Muscle layer of colon (tissue), 2 donors: ENCODE data around the gene DIP2C.

Source experiments
- H3K27ac ChIP-seq: one replicate; pipeline ENCODE4 v1.7.0; 2013; ENCODE audit warnings: low read depth, mild to moderate bottlenecking, low read length, moderate library complexity
- H3K27me3 ChIP-seq, 2 donors: one replicate each; pipeline ENCODE4 v1.7.0; 2013; ENCODE audit warnings: low read length in 2 of 2, mild to moderate bottlenecking in 2 of 2; ENCODE audit not compliant: insufficient read depth in 2 of 2, control insufficient read depth in 1 of 2
- H3K36me3 ChIP-seq: one replicate; pipeline ENCODE4 v1.7.0; 2013; ENCODE audit warnings: mild to moderate bottlenecking, low read length; ENCODE audit not compliant: insufficient read depth
- H3K4me1 ChIP-seq: one replicate; pipeline ENCODE4 v1.7.0; 2013; ENCODE audit warnings: mild to moderate bottlenecking, low read length; ENCODE audit not compliant: insufficient read depth
- H3K4me3 ChIP-seq, 2 donors: one replicate each; pipeline ENCODE4 v1.7.0; 2013; ENCODE audit warnings: low read length in 2 of 2, low read depth in 1 of 2, mild to moderate bottlenecking in 1 of 2, moderate library complexity in 1 of 2
- H3K9ac ChIP-seq: one replicate; pipeline ENCODE4 v1.7.0; 2013; ENCODE audit warnings: low read length
- H3K9me3 ChIP-seq: one replicate; pipeline ENCODE4 v1.7.0; 2013; ENCODE audit warnings: mild to moderate bottlenecking, low read length
- donor health status: abdominal sarcoma.
- donor health status: Adenocarcinoma of cecum.

DIP2C gene

DNA sequence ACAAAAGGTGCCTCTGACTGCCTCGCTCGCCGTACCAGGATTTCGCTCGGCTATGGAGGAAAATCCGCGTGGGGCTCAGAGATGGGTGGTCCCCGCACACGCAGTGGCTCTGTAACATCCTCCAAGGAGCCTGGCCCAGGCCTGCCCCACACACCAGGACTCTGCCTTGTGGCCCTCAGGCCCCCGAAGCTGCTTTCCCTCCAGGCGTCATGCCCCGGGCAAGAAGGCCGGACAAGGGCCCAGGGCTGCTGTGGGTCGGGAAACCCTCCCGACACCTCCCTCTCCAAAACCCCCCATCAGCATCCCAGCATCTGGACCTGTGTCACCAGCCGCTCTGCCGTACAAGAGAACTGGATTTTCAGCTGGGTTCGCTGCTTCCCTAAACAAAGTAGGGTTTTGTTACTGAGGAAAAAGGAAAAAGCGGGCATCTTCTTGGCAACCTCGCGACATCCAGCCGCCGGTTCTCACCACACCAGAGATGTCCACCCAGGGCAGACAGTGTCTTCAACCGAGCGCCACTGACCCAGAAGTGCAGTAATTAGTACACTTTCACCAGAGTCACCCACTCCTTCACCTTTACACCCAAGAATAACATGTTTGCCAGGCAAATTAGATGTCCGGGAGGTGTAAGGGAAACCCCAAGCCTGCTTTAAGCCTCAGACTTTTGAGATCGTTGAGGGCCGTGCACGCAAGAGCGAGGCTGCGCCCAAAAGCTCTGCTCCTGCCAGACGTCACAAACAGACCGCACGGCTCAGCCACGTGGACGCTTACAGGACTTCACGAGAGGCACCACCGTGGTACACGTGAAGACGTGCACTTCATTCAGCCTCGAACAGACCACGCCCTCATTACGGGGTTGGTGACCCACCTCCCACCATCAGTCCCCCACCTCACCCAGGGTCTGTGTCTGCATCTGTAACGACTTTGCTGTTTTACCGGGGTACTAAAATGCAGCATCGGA, 62.2 kb downstream of the DIP2C start:
- H3K9ac ChIP-seq, result no peak overlapping the region
- H3K36me3 ChIP-seq, result no peaks in the 10 kb centered on the region
- no peak overlapping the region for H3K4me3 ChIP-seq
- H3K27ac ChIP-seq, result peak overlapping the region; percentile 46
- no peaks in the 10 kb centered on the region for H3K27me3 ChIP-seq
- no peaks in the 10 kb centered on the region for H3K9me3 ChIP-seq
- peaks cover 41% of the 10 kb centered on the region for H3K4me1 ChIP-seq

- peak overlapping the region; percentile 16 to 38 for H3K4me3 ChIP-seq
- no peaks in the 10 kb centered on the region for H3K27me3 ChIP-seq
- H3K9me3 ChIP-seq, result no peaks in the 10 kb centered on the region
- no peaks in the 10 kb centered on the region for H3K36me3 ChIP-seq
- peak overlapping the region; percentile 67 for H3K27ac ChIP-seq
- peaks cover 51% of the 10 kb centered on the region for H3K4me1 ChIP-seq
- peak overlapping the region; percentile 45 for H3K9ac ChIP-seq
Measured at GRCh38 chr10:625751-626711, 63.4 kb downstream of the DIP2C start.

DNA sequence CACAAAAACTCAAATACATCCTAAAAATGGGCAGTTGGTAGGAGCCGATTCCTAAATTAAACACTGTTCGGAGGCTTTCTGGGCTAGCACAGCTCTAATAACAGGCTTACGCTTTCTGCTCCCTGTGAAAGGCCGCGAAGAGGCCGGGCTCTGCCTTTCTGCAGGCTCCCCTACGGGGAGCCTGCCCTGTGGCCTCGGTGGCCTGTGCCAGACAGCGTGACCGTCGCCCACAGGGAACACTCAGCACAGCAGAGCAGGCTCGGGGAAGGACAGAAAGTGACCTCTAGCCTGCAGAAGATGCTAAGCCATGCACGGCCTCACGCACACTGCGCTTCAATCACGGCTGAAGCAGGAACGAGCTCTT, 64.2 kb downstream of the DIP2C start:
- H3K4me3 ChIP-seq, result peak overlapping the region in 1 of 2 donors; percentile 38
- H3K9me3 ChIP-seq, result no peaks in the 10 kb centered on the region
- peaks cover 54% of the 10 kb centered on the region for H3K4me1 ChIP-seq
- H3K36me3 ChIP-seq, result no peaks in the 10 kb centered on the region
- H3K27ac ChIP-seq, result peak overlapping the region; percentile 67
- no peaks in the 10 kb centered on the region for H3K27me3 ChIP-seq
- H3K9ac ChIP-seq, result peak overlapping the region; percentile 45

DNA sequence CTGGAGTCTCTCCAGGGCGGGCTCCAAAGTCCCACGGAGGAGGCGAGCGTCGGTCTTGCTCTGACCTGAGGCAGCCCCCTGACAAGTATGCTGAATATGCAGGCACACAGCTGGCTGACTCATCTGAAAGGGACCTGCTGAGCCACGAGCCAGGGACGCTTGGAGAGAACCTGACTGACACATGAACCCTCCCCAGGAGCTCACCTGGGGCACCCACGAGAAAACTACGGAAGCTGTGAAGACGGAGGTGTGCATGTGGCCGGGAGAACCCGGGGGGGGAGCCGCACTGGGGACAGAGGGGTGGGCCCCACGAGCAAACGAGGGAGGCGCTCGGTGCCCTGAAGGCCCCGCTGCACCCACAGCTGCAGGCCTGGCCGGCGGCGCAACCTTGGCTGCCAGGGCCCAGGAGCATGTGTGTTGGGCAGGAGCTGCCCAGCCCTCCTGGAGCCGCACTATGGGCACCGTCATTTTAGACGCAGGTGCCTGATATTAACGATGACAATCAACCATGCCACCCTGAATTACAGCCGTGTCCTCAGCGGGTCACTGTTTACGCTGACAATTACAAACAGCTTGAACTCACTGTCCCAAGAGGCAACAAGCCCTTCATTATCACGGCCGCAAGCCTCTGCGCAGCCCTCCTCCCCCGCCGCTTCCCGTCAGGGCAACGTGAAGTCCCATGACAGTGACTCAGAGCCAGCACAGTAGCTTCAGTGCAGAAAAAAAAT, 64.7 kb downstream of the DIP2C start:
- H3K4me3 ChIP-seq, result peak overlapping the region in 1 of 2 donors; percentile 38
- peak overlapping the region; percentile 67 for H3K27ac ChIP-seq
- peak overlapping the region; percentile 42 for H3K9ac ChIP-seq

GRCh38 chr10:624312-624604, 65.2 kb downstream of the DIP2C start:
- Histone ChIP-seq H3K27me3 (no peaks in the 10 kb centered on the region), H3K4me1 (peaks cover 58% of the 10 kb centered on the region), H3K9me3 (no peaks in the 10 kb centered on the region), H3K4me3 (no peak overlapping the region), H3K36me3 (no peaks in the 10 kb centered on the region), H3K9ac (peak overlapping the region; percentile 42), H3K27ac (peak overlapping the region; percentile 67)

More for the DNA sequence above, 64.7 kb downstream of the DIP2C start:
- H3K4me1 ChIP-seq, result peaks cover 58% of the 10 kb centered on the region
- no peaks in the 10 kb centered on the region for H3K9me3 ChIP-seq
- no peaks in the 10 kb centered on the region for H3K27me3 ChIP-seq
- no peaks in the 10 kb centered on the region for H3K36me3 ChIP-seq

DNA sequence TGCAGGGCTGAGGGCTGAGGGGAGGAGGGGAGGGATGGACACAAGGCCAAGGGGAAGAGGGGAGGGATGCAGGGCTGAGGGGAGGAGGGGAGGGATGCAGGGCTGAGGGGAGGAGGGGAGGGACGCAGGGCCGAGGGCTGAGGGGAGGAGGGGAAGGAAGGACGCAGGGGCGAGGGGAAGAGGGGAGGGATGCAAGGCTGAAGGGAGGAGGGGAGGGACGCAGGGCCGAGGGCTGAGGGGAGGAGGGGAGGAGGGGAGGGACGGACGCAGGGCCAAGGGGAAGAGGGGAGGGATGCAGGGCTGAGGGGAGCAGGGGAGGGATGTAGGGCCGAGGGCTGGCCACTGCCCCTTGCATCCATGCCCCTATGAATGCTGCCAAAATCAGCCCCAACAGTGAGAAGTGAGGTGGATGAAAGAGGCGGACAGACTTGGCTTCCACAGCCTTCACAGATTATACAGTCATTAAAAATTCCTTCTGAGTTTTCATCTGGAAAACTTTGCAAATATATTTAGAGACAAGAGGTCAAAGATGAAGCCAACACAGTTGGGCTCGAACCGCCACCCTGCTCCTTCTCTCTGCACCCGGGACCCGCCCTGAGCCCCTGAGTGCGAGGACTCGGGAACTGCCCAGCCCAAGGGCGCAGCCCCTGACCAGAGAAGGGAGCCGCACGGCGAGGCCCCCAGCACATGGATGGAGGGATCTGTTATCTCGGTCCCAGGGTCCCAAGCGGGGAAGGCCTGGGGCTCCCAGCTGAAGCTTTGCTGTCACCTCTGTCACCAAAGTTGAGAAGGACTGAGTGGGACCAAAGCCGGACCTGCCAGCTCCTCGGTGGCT, 65.8 kb downstream of the DIP2C start:
- Histone ChIP-seq H3K9ac (peak overlapping the region; percentile 42), H3K4me3 (no peak overlapping the region), H3K4me1 (peaks cover 63% of the 10 kb centered on the region), H3K9me3 (no peaks in the 10 kb centered on the region), H3K36me3 (no peaks in the 10 kb centered on the region), H3K27me3 (no peaks in the 10 kb centered on the region), H3K27ac (peak overlapping the region; percentile 67)

DNA sequence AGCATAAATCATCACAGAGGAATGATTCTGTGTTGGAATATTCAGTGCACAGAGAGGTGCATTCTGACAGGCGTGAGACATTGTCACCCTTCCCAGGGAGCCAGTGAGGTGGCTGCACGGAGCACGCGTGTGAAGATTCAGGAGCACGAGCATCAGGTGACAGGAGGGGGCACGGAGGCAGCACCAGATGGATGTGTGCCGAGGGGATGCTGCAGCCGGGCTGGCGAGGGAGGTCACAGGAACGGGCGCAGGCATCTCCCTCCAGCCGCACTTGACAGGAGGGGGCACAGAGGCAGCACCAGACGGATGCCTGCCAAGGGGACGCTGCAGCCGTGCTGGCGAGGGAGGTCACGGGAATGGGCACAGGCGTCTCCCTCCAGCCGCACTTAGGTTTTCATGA, 66.5 kb downstream of the DIP2C start:
- Histone ChIP-seq H3K9ac (no peak overlapping the region), H3K27me3 (no peaks in the 10 kb centered on the region), H3K36me3 (no peaks in the 10 kb centered on the region), H3K4me3 (no peak overlapping the region), H3K9me3 (no peaks in the 10 kb centered on the region), H3K4me1 (peaks cover 70% of the 10 kb centered on the region), H3K27ac (peak overlapping the region; percentile 10)

GRCh38 chr10:621981-622740, 67.3 kb downstream of the DIP2C start:
- H3K9me3 ChIP-seq, result no peaks in the 10 kb centered on the region
- no peak overlapping the region for H3K9ac ChIP-seq
- no peaks in the 10 kb centered on the region for H3K27me3 ChIP-seq
- H3K27ac ChIP-seq, result peak overlapping the region; percentile 10
- H3K36me3 ChIP-seq, result no peaks in the 10 kb centered on the region
- no peak overlapping the region for H3K4me3 ChIP-seq
- peaks cover 78% of the 10 kb centered on the region for H3K4me1 ChIP-seq

- no peaks in the 10 kb centered on the region for H3K27me3 ChIP-seq
- no peaks in the 10 kb centered on the region for H3K9me3 ChIP-seq
- no peak overlapping the region for H3K27ac ChIP-seq
- peaks cover 80% of the 10 kb centered on the region for H3K4me1 ChIP-seq
- H3K36me3 ChIP-seq, result no peaks in the 10 kb centered on the region
- H3K4me3 ChIP-seq, result no peak overlapping the region
- H3K9ac ChIP-seq, result no peak overlapping the region
Measured at GRCh38 chr10:621513-621912, 68.0 kb downstream of the DIP2C start.

- Histone ChIP-seq H3K4me1 (peaks cover 80% of the 10 kb centered on the region), H3K9me3 (no peaks in the 10 kb centered on the region), H3K4me3 (no peak overlapping the region), H3K27me3 (no peaks in the 10 kb centered on the region), H3K27ac (no peak overlapping the region), H3K9ac (no peak overlapping the region), H3K36me3 (no peaks in the 10 kb centered on the region)
Measured at GRCh38 chr10:620971-621370, 68.5 kb downstream of the DIP2C start.
